ENCODE data around the gene RAB3GAP1. TPM values are rescaled to one million over a fixed set of nuclear protein-coding genes. Genes with fewer than 3 reads are reported as not detected.

Gene RAB3GAP1
- total RNA-seq, 2 experiments from 2014 or later = 28.5 to 28.8 TPM

DNA sequence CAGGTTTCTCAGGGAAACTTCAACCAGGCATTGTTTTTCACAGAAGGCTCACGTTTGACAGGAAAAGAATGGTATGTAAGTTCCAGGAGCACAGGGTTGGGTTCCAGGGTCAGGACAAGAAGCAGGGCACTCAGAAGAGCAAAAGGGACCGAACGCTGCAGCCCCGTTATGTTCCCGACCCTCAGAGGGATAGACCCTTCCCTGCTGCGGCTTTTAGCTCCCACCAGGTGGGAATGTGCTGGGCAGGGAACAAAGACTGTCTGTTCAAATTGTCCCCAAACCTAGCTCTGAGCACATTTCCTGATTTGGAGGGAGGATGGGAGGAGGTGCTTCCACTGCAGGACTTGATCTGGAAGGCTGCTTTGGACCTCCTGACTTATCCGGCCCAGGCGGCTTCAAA lies 130.1 kb downstream of the RAB3GAP1 start:
- Mint-ChIP-seq H3K27me3 (no peaks in the 10 kb centered on the region), H3K9me3 (peaks cover under 1% of the 10 kb centered on the region), H3K4me3 (no peak overlapping the region), H3K27ac (no peak overlapping the region), H3K36me3 (peaks cover 10% of the 10 kb centered on the region), H3K4me1 (no peaks in the 10 kb centered on the region)
- DNase-seq = no peak

DNA sequence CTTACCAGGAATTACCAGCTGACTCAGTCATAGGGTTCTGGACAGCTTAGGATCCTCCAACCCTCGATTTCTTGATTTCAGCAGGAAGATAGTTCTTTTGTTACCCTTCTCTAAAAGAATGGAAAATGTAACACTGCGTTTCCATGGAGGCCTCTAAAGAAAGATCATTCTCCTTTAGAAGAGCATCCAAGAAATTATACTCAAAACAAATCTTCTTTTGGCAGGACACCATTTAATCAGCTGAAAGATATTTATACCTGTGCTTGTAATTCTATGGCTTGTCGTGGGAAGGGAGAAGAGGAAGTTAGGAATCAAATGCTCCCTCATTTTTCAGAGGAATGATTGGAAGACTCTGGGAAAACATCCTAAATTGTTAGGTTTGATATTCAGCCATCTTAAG lies 130.5 kb downstream of the RAB3GAP1 start:
- no peaks in the 10 kb centered on the region for H3K4me1 Mint-ChIP-seq
- no peaks in the 10 kb centered on the region for H3K27me3 Mint-ChIP-seq
- DNase-seq = no peak
- H3K27ac Mint-ChIP-seq = no peak overlapping the region
- H3K9me3 Mint-ChIP-seq = no peaks in the 10 kb centered on the region
- H3K36me3 Mint-ChIP-seq = peaks cover 7% of the 10 kb centered on the region
- no peak overlapping the region for H3K4me3 Mint-ChIP-seq

DNA sequence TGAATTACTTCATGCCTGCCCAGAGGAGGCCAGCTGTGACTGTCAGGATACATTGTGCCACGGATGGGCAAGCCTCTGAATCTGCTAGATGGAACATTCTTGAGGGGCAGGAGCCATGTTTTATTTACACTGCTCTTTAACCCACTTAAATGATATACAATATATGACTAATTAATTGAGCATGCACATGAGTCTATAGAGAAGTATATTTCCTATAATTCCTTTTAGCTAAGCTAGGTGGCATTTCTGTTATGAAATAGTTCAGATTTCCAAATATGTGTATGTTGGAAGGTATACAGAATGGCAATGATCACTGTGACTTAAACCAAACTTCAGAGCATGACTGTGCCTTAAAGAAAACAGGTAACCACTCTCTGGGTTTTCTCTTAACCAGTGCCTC lies 131.7 kb downstream of the RAB3GAP1 start:
- no peaks in the 10 kb centered on the region for H3K4me1 Mint-ChIP-seq
- peaks cover 3% of the 10 kb centered on the region for H3K9me3 Mint-ChIP-seq
- H3K36me3 Mint-ChIP-seq = peaks cover 9% of the 10 kb centered on the region
- no peak overlapping the region for H3K4me3 Mint-ChIP-seq
- DNase-seq = no peak
- no peak overlapping the region for H3K27ac Mint-ChIP-seq
- H3K27me3 Mint-ChIP-seq = no peaks in the 10 kb centered on the region

DNA sequence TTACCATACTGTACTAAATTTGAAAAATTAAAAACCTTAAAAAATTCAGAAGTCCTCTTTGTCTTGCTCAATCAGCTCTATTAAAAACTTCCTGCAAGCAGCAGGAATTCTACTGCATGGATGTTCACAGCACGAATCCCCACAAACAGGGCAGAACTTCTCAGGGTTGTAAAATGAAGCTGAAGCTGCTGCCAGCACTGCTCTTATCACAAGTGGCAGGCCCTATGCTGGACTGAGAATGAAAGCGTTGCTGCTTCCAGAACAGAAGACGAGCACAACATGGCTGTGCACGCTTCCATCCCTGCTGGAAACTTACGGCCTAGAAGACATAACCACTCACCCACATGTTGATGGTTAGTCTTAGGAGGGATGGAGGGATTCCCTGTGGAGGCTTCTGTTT lies 134.0 kb downstream of the RAB3GAP1 start:
- DNase-seq = no peak
- no peak overlapping the region for H3K4me3 Mint-ChIP-seq
- H3K27ac Mint-ChIP-seq = no peak overlapping the region
- peaks cover 17% of the 10 kb centered on the region for H3K36me3 Mint-ChIP-seq
- H3K4me1 Mint-ChIP-seq = no peaks in the 10 kb centered on the region
- H3K27me3 Mint-ChIP-seq = no peaks in the 10 kb centered on the region
- peaks cover 10% of the 10 kb centered on the region for H3K9me3 Mint-ChIP-seq

DNA sequence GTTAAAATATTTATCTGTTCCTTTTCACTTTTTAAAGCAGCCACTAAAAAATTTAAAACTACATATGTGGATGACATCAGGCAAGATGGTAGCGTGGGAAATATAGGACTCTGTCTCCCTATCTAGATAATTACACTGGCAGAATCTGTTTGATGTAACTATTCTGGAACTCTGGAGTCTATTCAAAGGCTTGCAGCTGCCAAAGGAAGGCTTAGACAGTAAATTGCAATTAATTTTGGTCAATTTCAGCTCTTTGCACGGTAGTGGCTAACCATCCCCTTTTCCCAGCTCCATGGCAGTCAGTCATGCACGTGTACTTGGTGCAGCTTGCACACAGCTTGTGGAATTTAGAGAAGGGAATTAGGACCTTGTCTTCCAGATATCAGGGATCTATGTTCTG lies 135.2 kb downstream of the RAB3GAP1 start:
- Mint-ChIP-seq H3K9me3 (peaks cover 11% of the 10 kb centered on the region), H3K36me3 (peaks cover 20% of the 10 kb centered on the region), H3K4me3 (no peak overlapping the region), H3K27me3 (no peaks in the 10 kb centered on the region), H3K4me1 (no peaks in the 10 kb centered on the region), H3K27ac (no peak overlapping the region)
- DNase-seq = no peak

DNA sequence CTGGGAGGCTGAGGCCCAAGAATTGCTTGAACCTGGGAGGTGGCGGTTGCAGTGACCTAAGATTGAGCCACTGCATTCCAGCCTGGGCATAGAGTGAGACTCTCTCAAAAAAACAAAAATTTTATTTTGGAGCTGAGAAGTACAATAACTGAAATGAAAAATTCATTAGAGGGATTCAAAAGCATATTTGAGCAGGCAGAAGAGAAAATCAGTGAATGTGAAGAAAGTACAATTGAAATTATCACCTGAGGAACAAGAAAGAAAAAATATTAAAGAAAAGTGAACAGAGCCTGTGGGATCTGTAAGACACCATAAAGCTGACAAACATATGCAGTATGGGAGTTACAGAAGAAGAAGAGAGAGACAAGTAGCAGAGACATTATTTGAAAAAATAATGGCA lies 137.1 kb downstream of the RAB3GAP1 start:
- peaks cover 12% of the 10 kb centered on the region for H3K9me3 Mint-ChIP-seq
- DNase-seq = no peak

DNA sequence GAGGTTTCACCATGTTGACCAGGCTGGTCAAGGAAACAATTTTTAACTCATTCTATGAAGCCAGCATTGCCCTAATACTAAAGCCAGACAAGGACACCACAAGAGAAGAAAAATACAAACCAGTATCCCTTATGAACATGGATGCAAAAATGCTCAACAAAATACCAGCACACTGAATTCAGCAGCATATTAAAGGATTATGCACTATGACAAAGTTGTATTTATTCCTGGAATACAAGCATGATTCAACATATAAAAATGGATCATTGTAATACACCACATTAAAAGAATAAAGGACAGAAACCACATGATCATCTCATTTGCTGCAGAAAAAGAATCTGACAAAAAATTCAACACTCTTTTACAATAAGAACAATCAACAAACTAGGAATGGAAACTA lies 138.7 kb downstream of the RAB3GAP1 start:
- Mint-ChIP-seq H3K36me3 (peaks cover 17% of the 10 kb centered on the region), H3K4me3 (no peak overlapping the region), H3K4me1 (no peaks in the 10 kb centered on the region), H3K9me3 (peaks cover 15% of the 10 kb centered on the region), H3K27ac (no peak overlapping the region), H3K27me3 (no peaks in the 10 kb centered on the region)
- no peak for DNase-seq

More for the DNA sequence above, 137.1 kb downstream of the RAB3GAP1 start:
- Mint-ChIP-seq H3K27me3 (no peaks in the 10 kb centered on the region), H3K4me1 (no peaks in the 10 kb centered on the region), H3K4me3 (no peak overlapping the region), H3K27ac (no peak overlapping the region), H3K36me3 (peaks cover 21% of the 10 kb centered on the region)

GRCh38 chr2:135198481-135198880 lies 146.4 kb downstream of the RAB3GAP1 start:
- Mint-ChIP-seq H3K4me3 (no peak overlapping the region), H3K27ac (no peak overlapping the region), H3K9me3 (peaks cover 4% of the 10 kb centered on the region), H3K36me3 (peaks cover 6% of the 10 kb centered on the region), H3K4me1 (no peaks in the 10 kb centered on the region), H3K27me3 (no peaks in the 10 kb centered on the region)
- no peak for DNase-seq

DNA sequence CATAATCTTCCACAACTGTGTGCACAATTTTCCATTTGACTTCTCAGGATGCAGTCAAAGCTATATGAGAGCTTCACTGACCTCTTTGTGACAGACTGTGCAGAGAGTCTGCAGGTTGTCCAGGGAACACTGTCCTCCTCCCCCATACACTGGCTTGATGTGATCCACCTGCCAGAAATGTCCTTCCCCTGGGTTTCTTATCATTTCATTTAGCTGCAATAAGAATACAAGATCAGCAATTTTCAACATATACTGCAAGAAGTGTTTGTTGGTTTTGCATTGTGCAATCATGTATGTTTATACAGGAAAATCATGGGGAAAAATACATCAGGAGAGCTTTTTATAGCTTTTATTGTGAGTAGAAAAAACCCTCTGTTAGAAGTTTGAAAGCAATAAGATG lies 150.7 kb downstream of the RAB3GAP1 start:
- Mint-ChIP-seq H3K4me3 (no peak overlapping the region), H3K36me3 (peaks cover 6% of the 10 kb centered on the region), H3K27ac (no peak overlapping the region), H3K27me3 (no peaks in the 10 kb centered on the region), H3K9me3 (no peaks in the 10 kb centered on the region), H3K4me1 (no peaks in the 10 kb centered on the region)
- DNase-seq = no peak

- DNase-seq = no peak
- H3K4me1 Mint-ChIP-seq = no peaks in the 10 kb centered on the region
- H3K27ac Mint-ChIP-seq = no peak overlapping the region
- no peaks in the 10 kb centered on the region for H3K9me3 Mint-ChIP-seq
- no peak overlapping the region for H3K4me3 Mint-ChIP-seq
- H3K27me3 Mint-ChIP-seq = no peaks in the 10 kb centered on the region
- peaks cover 6% of the 10 kb centered on the region for H3K36me3 Mint-ChIP-seq
These were observed 151.9 kb downstream of the RAB3GAP1 start for GRCh38 chr2:135203944-135204343.

GRCh38 chr2:135208016-135208415 lies 155.9 kb downstream of the RAB3GAP1 start:
- Mint-ChIP-seq H3K4me1 (no peaks in the 10 kb centered on the region), H3K36me3 (peaks cover 2% of the 10 kb centered on the region), H3K9me3 (no peaks in the 10 kb centered on the region), H3K27ac (no peak overlapping the region), H3K4me3 (no peak overlapping the region), H3K27me3 (no peaks in the 10 kb centered on the region)
- DNase-seq = no peak

DNA sequence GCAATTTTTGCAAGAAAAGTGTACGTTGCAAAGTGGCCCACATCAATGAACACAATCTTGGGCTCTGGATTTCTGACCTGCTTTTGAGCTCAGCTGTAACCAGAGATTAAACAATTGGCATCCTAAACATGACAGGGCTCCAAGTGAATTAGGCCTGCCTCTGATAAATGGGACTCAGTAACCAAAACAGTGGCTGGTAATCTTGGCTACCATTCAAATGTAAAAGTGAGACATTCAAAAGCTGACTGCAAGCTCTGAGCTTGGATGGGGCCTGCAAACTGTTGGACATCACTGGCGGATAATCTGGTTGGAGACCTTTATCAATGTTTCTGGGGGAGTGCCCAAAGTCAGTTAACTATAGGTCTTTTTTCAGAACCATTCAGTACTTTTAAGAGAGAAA lies 160.7 kb downstream of the RAB3GAP1 start:
- H3K9me3 Mint-ChIP-seq = no peaks in the 10 kb centered on the region
- H3K27me3 Mint-ChIP-seq = no peaks in the 10 kb centered on the region
- H3K4me3 Mint-ChIP-seq = no peak overlapping the region
- no peak for DNase-seq
- no peak overlapping the region for H3K27ac Mint-ChIP-seq
- peaks cover 1% of the 10 kb centered on the region for H3K36me3 Mint-ChIP-seq
- H3K4me1 Mint-ChIP-seq = no peaks in the 10 kb centered on the region

DNA sequence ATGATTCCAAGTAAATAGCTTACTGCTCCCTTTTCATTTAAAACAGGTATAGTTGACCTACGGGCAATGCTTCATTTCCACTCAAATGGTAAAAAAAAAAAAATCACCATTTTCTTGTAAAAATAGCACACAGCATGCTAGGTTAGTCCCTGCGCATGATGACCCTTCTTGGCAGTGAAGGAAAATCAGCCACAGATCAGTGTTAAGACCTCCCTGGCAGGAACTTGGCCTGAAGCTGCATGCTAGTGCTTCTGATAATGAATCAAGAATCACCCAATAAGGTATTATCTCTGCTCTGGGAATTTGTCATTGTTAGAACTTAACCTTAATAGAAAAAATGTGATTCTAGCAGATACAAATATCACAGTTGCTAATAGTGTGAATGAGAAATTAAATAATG lies 166.3 kb downstream of the RAB3GAP1 start:
- Mint-ChIP-seq H3K27ac (no peak overlapping the region), H3K36me3 (peaks cover 3% of the 10 kb centered on the region), H3K4me3 (no peak overlapping the region), H3K4me1 (no peaks in the 10 kb centered on the region), H3K27me3 (no peaks in the 10 kb centered on the region), H3K9me3 (no peaks in the 10 kb centered on the region)
- DNase-seq = no peak

GRCh38 chr2:135219226-135219625 lies 167.1 kb downstream of the RAB3GAP1 start:
- Mint-ChIP-seq H3K27ac (no peak overlapping the region), H3K4me1 (no peaks in the 10 kb centered on the region), H3K27me3 (no peaks in the 10 kb centered on the region), H3K9me3 (no peaks in the 10 kb centered on the region), H3K36me3 (peaks cover 3% of the 10 kb centered on the region), H3K4me3 (no peak overlapping the region)
- no peak for DNase-seq

Measured in activated naive CD8-positive, alpha-beta T cell treated with anti-CD3 and anti-CD28 coated beads for 36 hours (primary cell).